ENCODE results near the gene ZC3H13.

DNA sequence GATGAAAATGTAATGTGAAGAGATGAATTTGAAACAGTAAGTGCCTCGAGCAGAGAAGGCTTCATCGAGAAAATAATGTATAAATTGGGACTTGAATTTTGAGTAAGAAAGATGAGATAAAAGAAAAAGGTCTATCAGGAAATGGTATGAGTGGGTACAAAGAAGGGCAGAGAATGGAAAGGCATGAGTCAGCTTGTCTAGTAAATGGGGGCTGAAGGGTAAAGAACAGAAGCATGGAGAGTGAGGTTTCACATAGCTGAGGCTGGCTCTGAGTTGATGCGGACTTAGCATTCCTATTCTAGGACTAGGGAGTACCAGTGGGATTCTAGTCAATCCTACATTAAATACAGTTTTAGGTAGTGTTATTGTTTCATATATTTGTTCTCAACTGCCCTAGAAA is 85.8 kb downstream of the ZC3H13 start:
- TF ChIP-seq, protein P1, sequence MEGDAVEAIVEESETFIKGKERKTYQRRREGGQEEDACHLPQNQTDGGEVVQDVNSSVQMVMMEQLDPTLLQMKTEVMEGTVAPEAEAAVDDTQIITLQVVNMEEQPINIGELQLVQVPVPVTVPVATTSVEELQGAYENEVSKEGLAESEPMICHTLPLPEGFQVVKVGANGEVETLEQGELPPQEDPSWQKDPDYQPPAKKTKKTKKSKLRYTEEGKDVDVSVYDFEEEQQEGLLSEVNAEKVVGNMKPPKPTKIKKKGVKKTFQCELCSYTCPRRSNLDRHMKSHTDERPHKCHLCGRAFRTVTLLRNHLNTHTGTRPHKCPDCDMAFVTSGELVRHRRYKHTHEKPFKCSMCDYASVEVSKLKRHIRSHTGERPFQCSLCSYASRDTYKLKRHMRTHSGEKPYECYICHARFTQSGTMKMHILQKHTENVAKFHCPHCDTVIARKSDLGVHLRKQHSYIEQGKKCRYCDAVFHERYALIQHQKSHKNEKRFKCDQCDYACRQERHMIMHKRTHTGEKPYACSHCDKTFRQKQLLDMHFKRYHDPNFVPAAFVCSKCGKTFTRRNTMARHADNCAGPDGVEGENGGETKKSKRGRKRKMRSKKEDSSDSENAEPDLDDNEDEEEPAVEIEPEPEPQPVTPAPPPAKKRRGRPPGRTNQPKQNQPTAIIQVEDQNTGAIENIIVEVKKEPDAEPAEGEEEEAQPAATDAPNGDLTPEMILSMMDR (IDR thresholded peaks at IDR 0.05; ENCODE audit: poor library complexity, severe bottlenecking) = no peak
- no peak for TF ChIP-seq MXI1 (conservative IDR thresholded peaks at IDR 0.05; ENCODE audit: poor library complexity, severe bottlenecking)
- no peak for TF ChIP-seq RAD21 (conservative IDR thresholded peaks at IDR 0.05)
- no peak for TF ChIP-seq EZH2 (IDR thresholded peaks at IDR 0.05; ENCODE audit: borderline replicate concordance, insufficient read depth, low read length, poor library complexity, severe bottlenecking)
- no peak for TF ChIP-seq EP300 (conservative IDR thresholded peaks at IDR 0.05; ENCODE audit: poor library complexity, severe bottlenecking)
- no peak for TF ChIP-seq TAF1 (IDR thresholded peaks at IDR 0.05; ENCODE audit: low read depth)
- TF ChIP-seq, protein P2, sequence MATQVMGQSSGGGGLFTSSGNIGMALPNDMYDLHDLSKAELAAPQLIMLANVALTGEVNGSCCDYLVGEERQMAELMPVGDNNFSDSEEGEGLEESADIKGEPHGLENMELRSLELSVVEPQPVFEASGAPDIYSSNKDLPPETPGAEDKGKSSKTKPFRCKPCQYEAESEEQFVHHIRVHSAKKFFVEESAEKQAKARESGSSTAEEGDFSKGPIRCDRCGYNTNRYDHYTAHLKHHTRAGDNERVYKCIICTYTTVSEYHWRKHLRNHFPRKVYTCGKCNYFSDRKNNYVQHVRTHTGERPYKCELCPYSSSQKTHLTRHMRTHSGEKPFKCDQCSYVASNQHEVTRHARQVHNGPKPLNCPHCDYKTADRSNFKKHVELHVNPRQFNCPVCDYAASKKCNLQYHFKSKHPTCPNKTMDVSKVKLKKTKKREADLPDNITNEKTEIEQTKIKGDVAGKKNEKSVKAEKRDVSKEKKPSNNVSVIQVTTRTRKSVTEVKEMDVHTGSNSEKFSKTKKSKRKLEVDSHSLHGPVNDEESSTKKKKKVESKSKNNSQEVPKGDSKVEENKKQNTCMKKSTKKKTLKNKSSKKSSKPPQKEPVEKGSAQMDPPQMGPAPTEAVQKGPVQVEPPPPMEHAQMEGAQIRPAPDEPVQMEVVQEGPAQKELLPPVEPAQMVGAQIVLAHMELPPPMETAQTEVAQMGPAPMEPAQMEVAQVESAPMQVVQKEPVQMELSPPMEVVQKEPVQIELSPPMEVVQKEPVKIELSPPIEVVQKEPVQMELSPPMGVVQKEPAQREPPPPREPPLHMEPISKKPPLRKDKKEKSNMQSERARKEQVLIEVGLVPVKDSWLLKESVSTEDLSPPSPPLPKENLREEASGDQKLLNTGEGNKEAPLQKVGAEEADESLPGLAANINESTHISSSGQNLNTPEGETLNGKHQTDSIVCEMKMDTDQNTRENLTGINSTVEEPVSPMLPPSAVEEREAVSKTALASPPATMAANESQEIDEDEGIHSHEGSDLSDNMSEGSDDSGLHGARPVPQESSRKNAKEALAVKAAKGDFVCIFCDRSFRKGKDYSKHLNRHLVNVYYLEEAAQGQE (IDR thresholded peaks at IDR 0.05; ENCODE audit: borderline replicate concordance) = no peak
